ACC112 (cell line): ENCODE data around the gene GYS1.

Source experiments
- H2AFZ ChIP-seq: fragments of 200-600 bp; sonication (generic); one replicate; pipeline ENCODE4 v1.6.0; 2017; ENCODE audit warnings: antibody characterized with exemption, low read length; ENCODE audit not compliant: unreplicated experiment
- H3K27ac ChIP-seq: fragments of 200-600 bp; sonication (generic); 2 replicates; pipeline ENCODE4 v1.5.1; 2014; ENCODE audit warnings: low read depth, mild to moderate bottlenecking, antibody characterized with exemption, low read length, moderate library complexity
- H3K27me3 ChIP-seq: fragments of 200-600 bp; sonication (generic); 2 replicates; pipeline ENCODE4 v1.6.1; 2014; ENCODE audit warnings: mild to moderate bottlenecking, antibody characterized with exemption, low read length, moderate library complexity, mixed read lengths; ENCODE audit not compliant: insufficient read depth
- H3K36me3 ChIP-seq: fragments of 200-600 bp; sonication (generic); 2 replicates; pipeline ENCODE4 v1.6.1; 2016; ENCODE audit warnings: mild to moderate bottlenecking, antibody characterized with exemption, low read length, moderate library complexity, mixed read lengths; ENCODE audit not compliant: insufficient read depth
- H3K4me1 ChIP-seq: fragments of 200-600 bp; sonication (generic); one replicate; pipeline ENCODE4 v1.6.1; 2016; ENCODE audit warnings: low read length, mixed read lengths; ENCODE audit not compliant: insufficient read depth, unreplicated experiment, control insufficient read depth
- H3K4me3 ChIP-seq: fragments of 200-600 bp; sonication (generic); 2 replicates; pipeline ENCODE4 v1.5.1; 2014; ENCODE audit warnings: mild to moderate bottlenecking, low read depth, low read length
- H3K79me2 ChIP-seq: fragments of 200-600 bp; sonication (generic); one replicate; pipeline ENCODE4 v1.6.0; 2016; ENCODE audit warnings: low read length; ENCODE audit not compliant: control insufficient read depth, unreplicated experiment, insufficient read depth

GYS1 gene

DNA sequence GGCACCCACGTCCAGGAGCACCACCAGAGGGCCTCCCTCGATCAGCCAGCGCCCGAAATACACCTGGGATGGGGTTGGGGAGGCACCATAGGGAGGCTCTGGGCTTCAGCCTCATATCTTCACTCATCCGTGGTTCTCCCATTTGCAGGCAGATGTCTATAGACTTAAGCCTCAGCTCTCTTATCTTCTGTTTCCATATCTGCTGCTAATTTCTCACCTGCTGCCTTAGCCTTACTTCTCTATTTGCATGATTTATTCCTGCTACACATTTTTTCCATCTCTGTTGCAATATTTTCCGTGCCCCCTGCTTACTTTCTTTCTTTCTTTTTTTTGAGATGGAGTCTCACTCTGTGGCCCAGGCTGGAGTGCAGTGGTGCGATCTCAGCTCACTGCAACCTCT lies 5.8 kb downstream of the GYS1 start:
- H3K4me1 ChIP-seq = peaks cover 3% of the 10 kb centered on the region
- H3K36me3 ChIP-seq = 0 out of 2 replicates have a peak, but pooled peaks cover 2% of the 10 kb centered on the region
- no peak overlapping the region for H2AFZ ChIP-seq
- H3K79me2 ChIP-seq = peaks cover 24% of the 10 kb centered on the region
- H3K27me3 ChIP-seq = no peaks in the 10 kb centered on the region
- H3K27ac ChIP-seq = no peak overlapping the region
- no peak overlapping the region for H3K4me3 ChIP-seq

DNA sequence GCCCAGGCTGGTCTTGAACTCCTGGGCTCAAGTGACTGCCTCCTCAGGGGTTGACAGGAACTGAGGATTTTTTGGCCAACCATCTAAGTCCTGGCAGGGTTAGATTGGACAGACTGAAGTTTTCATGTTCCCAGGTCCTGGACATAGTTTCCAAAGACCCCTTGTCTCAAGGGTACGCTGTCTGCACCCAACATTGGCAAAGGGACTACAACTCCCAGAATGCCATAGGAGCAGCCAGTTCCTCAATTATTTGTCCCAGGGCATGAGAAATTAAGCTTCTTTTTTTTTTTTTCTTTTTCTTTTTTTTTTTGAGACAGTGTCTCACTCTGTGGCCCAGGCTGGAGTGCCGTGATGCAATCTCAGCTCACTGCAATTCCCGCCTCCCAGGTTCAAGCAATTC lies 6.9 kb downstream of the GYS1 start:
- Histone ChIP-seq H3K4me3 (no peak overlapping the region), H3K4me1 (peaks cover 3% of the 10 kb centered on the region), H3K36me3 (0 out of 2 replicates have a peak, but pooled peaks cover 2% of the 10 kb centered on the region), H3K27me3 (no peaks in the 10 kb centered on the region), H3K27ac (no peak overlapping the region), H3K79me2 (peaks cover 13% of the 10 kb centered on the region), H2AFZ (no peak overlapping the region)

DNA sequence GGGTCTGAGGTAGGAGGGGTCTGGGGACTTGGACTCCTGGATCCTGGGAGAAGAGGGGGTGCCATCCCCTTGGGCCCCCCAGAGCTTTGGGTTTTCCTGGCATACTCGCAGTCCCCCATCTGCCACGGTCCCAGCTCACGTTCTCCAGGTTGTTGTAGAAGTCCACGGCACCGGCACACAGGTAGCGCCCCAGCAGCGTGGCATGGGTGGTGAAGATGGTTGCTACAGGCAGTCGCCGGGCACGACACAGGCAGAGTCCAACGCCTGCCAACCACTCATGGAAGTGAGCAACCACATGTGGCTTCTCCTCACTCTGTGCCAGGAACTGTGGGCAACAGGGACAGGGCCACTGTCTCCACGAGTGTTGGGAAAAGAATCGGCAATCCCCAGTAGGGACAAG lies 7.4 kb downstream of the GYS1 start:
- Histone ChIP-seq H3K27me3 (no peaks in the 10 kb centered on the region), H3K36me3 (0 out of 2 replicates have a peak, but pooled peaks cover 2% of the 10 kb centered on the region), H2AFZ (no peak overlapping the region), H3K27ac (no peak overlapping the region), H3K4me3 (no peak overlapping the region), H3K4me1 (no peaks in the 10 kb centered on the region), H3K79me2 (peaks cover 8% of the 10 kb centered on the region)

DNA sequence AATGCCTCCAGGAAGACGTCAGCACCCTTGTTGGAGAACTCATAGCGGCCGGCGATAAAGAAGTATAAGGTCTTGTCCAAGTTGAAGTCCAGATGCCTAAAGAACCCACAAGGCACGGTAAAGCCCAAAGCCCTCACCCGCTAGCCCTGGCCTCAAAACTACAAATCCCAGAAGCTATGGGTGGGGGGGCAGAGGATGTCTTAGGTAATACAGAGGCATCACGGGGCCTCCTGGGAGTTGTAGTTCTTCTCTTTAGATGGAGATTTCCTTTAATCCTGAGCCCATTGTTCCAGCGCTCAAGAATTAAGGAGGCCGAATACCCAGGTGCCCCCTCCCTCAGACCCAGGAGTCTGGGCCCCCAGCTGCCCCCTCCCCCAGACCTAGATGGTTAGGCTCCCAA lies 10.8 kb downstream of the GYS1 start:
- H3K4me1 ChIP-seq = no peaks in the 10 kb centered on the region
- H3K4me3 ChIP-seq = no peak overlapping the region
- H3K36me3 ChIP-seq = 0 out of 2 replicates have a peak, but pooled peaks cover 10% of the 10 kb centered on the region
- no peaks in the 10 kb centered on the region for H3K27me3 ChIP-seq
- H3K27ac ChIP-seq = no peak overlapping the region
- H3K79me2 ChIP-seq = no peaks in the 10 kb centered on the region
- H2AFZ ChIP-seq = no peak overlapping the region

- no peak overlapping the region for H3K4me3 ChIP-seq
- no peaks in the 10 kb centered on the region for H3K4me1 ChIP-seq
- H3K36me3 ChIP-seq = 0 out of 2 replicates have a peak, but pooled peaks cover 11% of the 10 kb centered on the region
- no peaks in the 10 kb centered on the region for H3K79me2 ChIP-seq
- no peak overlapping the region for H3K27ac ChIP-seq
- no peak overlapping the region for H2AFZ ChIP-seq
- H3K27me3 ChIP-seq = no peaks in the 10 kb centered on the region
Measured at GRCh38 chr19:48977061-48977460, 16.0 kb downstream of the GYS1 start.

GRCh38 chr19:48975947-48976847 lies 16.9 kb downstream of the GYS1 start:
- Histone ChIP-seq H3K4me3 (no peak overlapping the region), H2AFZ (no peak overlapping the region), H3K36me3 (0 out of 2 replicates have a peak, but pooled peaks cover 11% of the 10 kb centered on the region), H3K27me3 (no peaks in the 10 kb centered on the region), H3K27ac (no peak overlapping the region), H3K4me1 (no peaks in the 10 kb centered on the region), H3K79me2 (no peaks in the 10 kb centered on the region)

GRCh38 chr19:48970923-48971395 lies 22.1 kb downstream of the GYS1 start:
- H3K36me3 ChIP-seq = peaks cover 16% of the 10 kb centered on the region
- H3K79me2 ChIP-seq = peaks cover 11% of the 10 kb centered on the region
- no peaks in the 10 kb centered on the region for H3K27me3 ChIP-seq
- H3K4me1 ChIP-seq = no peaks in the 10 kb centered on the region
- no peak overlapping the region for H2AFZ ChIP-seq
- no peak overlapping the region for H3K4me3 ChIP-seq
- no peak overlapping the region for H3K27ac ChIP-seq

DNA sequence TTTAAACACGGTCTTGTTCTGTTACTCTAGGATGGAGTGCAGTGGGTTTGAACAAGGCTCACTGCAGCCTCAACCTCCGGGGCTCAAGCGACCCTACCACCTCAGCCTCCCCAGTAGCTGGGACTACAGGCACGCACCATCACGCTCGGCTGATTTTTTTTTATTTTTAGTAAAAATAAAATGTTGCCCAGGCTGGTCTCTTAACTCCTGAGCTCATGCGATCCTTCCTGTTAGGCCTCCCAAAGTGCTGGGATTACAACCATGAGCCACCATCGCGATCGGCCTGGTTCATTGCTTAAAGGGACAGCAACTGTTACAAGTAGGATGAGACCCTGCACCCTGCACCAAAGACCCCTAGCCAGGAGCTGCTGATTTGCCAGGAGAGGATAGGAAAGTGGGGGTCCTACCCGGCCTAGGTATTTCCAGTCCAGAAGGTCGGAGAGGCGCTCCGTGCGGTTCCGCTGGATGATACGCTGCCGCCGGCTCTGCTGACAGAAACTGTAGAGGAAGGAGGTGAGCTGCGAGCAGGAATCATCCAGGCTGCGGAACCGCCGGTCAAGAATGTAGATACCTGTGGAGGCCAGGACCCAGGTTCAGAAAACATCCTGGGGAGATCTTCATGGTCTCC lies 22.9 kb downstream of the GYS1 start:
- peaks cover 22% of the 10 kb centered on the region for H3K36me3 ChIP-seq
- no peaks in the 10 kb centered on the region for H3K4me1 ChIP-seq
- no peaks in the 10 kb centered on the region for H3K27me3 ChIP-seq
- H3K79me2 ChIP-seq = peaks cover 18% of the 10 kb centered on the region
- no peak overlapping the region for H2AFZ ChIP-seq
- H3K27ac ChIP-seq = no peak overlapping the region
- H3K4me3 ChIP-seq = no peak overlapping the region

DNA sequence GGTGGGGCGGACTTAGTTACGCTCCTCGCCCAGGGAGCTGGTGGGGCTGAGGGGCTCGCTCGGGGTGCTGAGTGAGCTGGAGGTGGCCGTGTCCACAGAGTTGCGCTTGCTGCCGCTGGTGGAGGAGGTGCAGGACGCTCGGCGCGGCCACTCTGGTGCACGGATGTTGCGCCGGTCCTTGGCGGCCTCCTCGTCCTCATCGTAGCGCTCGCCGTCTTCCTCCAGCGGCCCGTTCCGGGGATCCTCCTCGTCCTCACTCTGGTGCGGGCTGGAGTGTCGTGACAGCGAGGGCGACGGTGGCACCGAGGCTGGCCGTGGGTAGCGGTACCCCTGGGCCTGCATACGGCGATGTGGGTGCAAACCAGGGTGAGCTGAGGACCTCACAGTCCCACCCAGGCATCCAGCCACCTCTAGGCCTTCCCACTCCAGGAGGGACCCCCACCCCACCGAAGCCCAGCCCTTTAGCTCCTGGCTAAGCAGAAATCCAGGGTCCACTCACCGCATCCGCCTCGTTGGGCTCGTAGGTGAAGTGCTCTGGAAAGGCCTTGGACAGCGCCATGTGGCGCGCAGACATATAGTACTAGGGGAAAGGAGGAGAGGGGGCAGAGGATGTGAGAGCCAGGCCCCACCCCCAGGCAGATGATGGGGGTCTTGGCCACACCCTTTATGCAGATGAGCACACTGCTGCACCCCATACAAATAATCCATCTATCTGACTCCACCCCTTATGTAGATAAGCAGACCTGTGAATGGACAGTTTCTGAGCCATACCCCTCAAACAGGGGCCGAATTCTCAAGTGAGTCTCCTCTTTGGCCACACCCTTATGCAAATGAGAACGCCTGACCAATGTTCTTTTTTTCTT lies 23.6 kb downstream of the GYS1 start:
- Histone ChIP-seq H2AFZ (no peak overlapping the region), H3K27ac (no peak overlapping the region), H3K79me2 (peaks cover 19% of the 10 kb centered on the region), H3K4me1 (peaks cover 3% of the 10 kb centered on the region), H3K36me3 (peaks cover 22% of the 10 kb centered on the region), H3K4me3 (no peak overlapping the region), H3K27me3 (no peaks in the 10 kb centered on the region)

GRCh38 chr19:48968813-48969218 lies 24.3 kb downstream of the GYS1 start:
- peaks cover 9% of the 10 kb centered on the region for H3K4me1 ChIP-seq
- H3K4me3 ChIP-seq = no peak overlapping the region
- no peaks in the 10 kb centered on the region for H3K27me3 ChIP-seq
- peaks cover 19% of the 10 kb centered on the region for H3K79me2 ChIP-seq
- peaks cover 22% of the 10 kb centered on the region for H3K36me3 ChIP-seq
- no peak overlapping the region for H3K27ac ChIP-seq
- no peak overlapping the region for H2AFZ ChIP-seq
